Ovary (tissue), 9 donors: ENCODE data around the gene LPIN1. TPM values are rescaled to one million over a fixed set of nuclear protein-coding genes. Genes with fewer than 3 reads are reported as not detected.

Experiments
- DNase-seq, 5 donors: peaks; one replicate each; pipeline ENCODE4 v3.0.0-alpha.2; 2019 to 2020
- H3K27ac ChIP-seq, 2 donors: fragments of 200-600 bp; one replicate each; pipeline versions ENCODE4 v1.5.1 to v1.8.0; 2019 to 2022
- H3K27me3 ChIP-seq: fragments of 200-600 bp; one replicate; pipeline ENCODE4 v1.8.0; 2022
- H3K36me3 ChIP-seq: fragments of 200-600 bp; sonication (generic); one replicate; pipeline ENCODE4 v1.5.1; 2019
- H3K4me1 ChIP-seq: one replicate; pipeline ENCODE4 v1.8.1; 2013; ENCODE audit warnings: mild to moderate bottlenecking, moderate library complexity; ENCODE audit not compliant: insufficient read depth
- H3K4me3 ChIP-seq: fragments of 200-600 bp; sonication (generic); one replicate; pipeline ENCODE4 v1.5.1; 2017
- H3K9me3 ChIP-seq, 2 donors: fragments of 200-600 bp in 1 of 2; sonication (generic) in 1 of 2; one replicate each; pipeline versions ENCODE4 v1.5.1 to v1.8.1; 2013 to 2019; ENCODE audit warnings: mild to moderate bottlenecking in 1 of 2, moderate library complexity in 1 of 2
- CTCF ChIP-seq, 3 donors: fragments of 450-650 bp in 2 of 3; fragments of 200-600 bp in 1 of 3; IDR thresholded peaks; one replicate each; pipeline versions ENCODE4 v1.5.1 to v1.8.0; 2016 to 2022; ENCODE audit warnings: antibody characterized with exemption in 3 of 3, mild to moderate bottlenecking in 1 of 3
- EP300 ChIP-seq: sonication (generic); formaldehyde crosslinking; IDR thresholded peaks from one replicate; pipeline ENCODE4 v1.6.1; 2017; ENCODE audit warnings: antibody characterized with exemption
- POLR2A ChIP-seq: fragments of 450-650 bp; IDR thresholded peaks from one replicate; pipeline ENCODE4 v1.6.1; 2017; ENCODE audit warnings: antibody characterized with exemption, mild to moderate bottlenecking, moderate library complexity
- WGBS, 3 donors: extraction: QIAGEN DNeasy Blood & Tissue Kit in 1 of 3; methylation state at CpG; one replicate each; pipeline versions ENCODE4 v1.1.5 to v1.1.7; 2013 to 2017; 5-methylcytosine and 5-hydroxymethylcytosine counted together
- intact Hi-C, 4 donors: fragments of 100-400 bp; cut with DNase I; formaldehyde crosslinking; loops; one replicate each; pipeline versions ENCODE4 v1.11.0 to v1.15.1; 2022 to 2023
- polyA plus RNA-seq, 2 donors: library from polyadenylated mRNA; stranded (reverse); fragments of 200-250 nt in 1 of 2; fragments of 350-450 nt in 1 of 2; fragmentation: Illumina TruSeq in 1 of 2; extraction: RNeasy Lipid Tissue Mini Kit (QIAGEN cat#74804) in 1 of 2; gene quantifications; one replicate each; pipeline ENCODE4 v1.2.3, GENCODE V29; 2013 to 2014
- total RNA-seq, 7 donors: library from RNA; depleted of rRNA in 2 of 7; stranded (reverse); fragments of >200 nt in 2 of 7; fragmentation: NEBNext Ultra II Directional in 3 of 7; extraction: Animal tissue kit (Norgen Biotek cat#: 25700) in 3 of 7; gene quantifications; one replicate each; pipeline versions ENCODE4 v1.1.0 to v1.2.4, GENCODE V29; 2016 to 2023
- donor health status: DM: no; HTN: no; CAD: no; lungs with moderate emphysema.
- donor health status: DM: no; HTN: no; CAD: no.
- donor health status: Bipolar disorder and iron deficiency.
- donor health status: DM: yes; HTN: yes; CAD: no.
- donor health status: DM: no; HTN: no; CAD: no.
- donor health status: DM: yes; HTN: yes; CAD: no.

Gene LPIN1
- total and polyA plus RNA-seq, 9 donors, result 19.9 to 144 (median 50.8) TPM

- peak in 1 of 5 donors; percentile 63 for DNase-seq
- Histone ChIP-seq H3K27me3 (no peaks in the 10 kb centered on the region), H3K4me3 (no peak overlapping the region), H3K4me1 (peaks cover 1% of the 10 kb centered on the region), H3K36me3 (no peaks in the 10 kb centered on the region), H3K27ac (peak overlapping the region in 1 of 2 donors; percentile 54), H3K9me3 (no peaks in the 10 kb centered on the region)
- 56 to 60% (median 57%) methylated on average over 8 of the region's 8 CpGs for WGBS, 3 donors
- intact Hi-C loops, result no loop called here
- no peak for TF ChIP-seq POLR2A
- TF ChIP-seq EP300, result peak; percentile 85
- TF ChIP-seq CTCF (IDR thresholded peaks at IDR 0.05), result no peak
Measured at GRCh38 chr2:11716689-11717321, 29.6 kb upstream of the LPIN1 start.

GRCh38 chr2:11717623-11718022 lies 28.8 kb upstream of the LPIN1 start:
- H3K27me3 ChIP-seq, result no peaks in the 10 kb centered on the region
- no peak for DNase-seq
- H3K4me3 ChIP-seq, result no peak overlapping the region
- H3K9me3 ChIP-seq, result no peaks in the 10 kb centered on the region
- TF ChIP-seq POLR2A, result no peak
- TF ChIP-seq EP300, result no peak
- TF ChIP-seq CTCF (IDR thresholded peaks at IDR 0.05), result no peak
- no peaks in the 10 kb centered on the region for H3K36me3 ChIP-seq
- peaks cover 1% of the 10 kb centered on the region for H3K4me1 ChIP-seq
- intact Hi-C loops, result no loop called here
- 61 to 70% (median 63%) methylated on average over 1 of the region's 1 CpG for whole genome bisulfite sequencing, 3 donors
- no peak overlapping the region for H3K27ac ChIP-seq

GRCh38 chr2:11718606-11719005 lies 27.8 kb upstream of the LPIN1 start:
- Histone ChIP-seq H3K4me3 (no peak overlapping the region), H3K4me1 (peaks cover 1% of the 10 kb centered on the region), H3K27me3 (no peaks in the 10 kb centered on the region), H3K36me3 (no peaks in the 10 kb centered on the region), H3K9me3 (no peaks in the 10 kb centered on the region), H3K27ac (no peak overlapping the region)
- WGBS, 3 donors, result 58 to 72% (median 68%) methylated on average over 5 of the region's 5 CpGs
- TF ChIP-seq EP300 (no peak), POLR2A (no peak), CTCF (IDR thresholded peaks at IDR 0.05) (no peak)
- intact Hi-C loops, result no loop called here
- no peak for DNase-seq

- DNase-seq, result no peak
- intact Hi-C loops, result no loop called here
- Histone ChIP-seq H3K4me3 (no peak overlapping the region), H3K36me3 (no peaks in the 10 kb centered on the region), H3K4me1 (peaks cover 1% of the 10 kb centered on the region), H3K27me3 (no peaks in the 10 kb centered on the region), H3K27ac (no peak overlapping the region), H3K9me3 (no peaks in the 10 kb centered on the region)
- 49 to 65% (median 64%) methylated on average over 6 of the region's 6 CpGs for WGBS, 3 donors
- no peak for TF ChIP-seq EP300
- no peak for TF ChIP-seq POLR2A
- TF ChIP-seq CTCF (IDR thresholded peaks at IDR 0.05), result no peak
Measured at GRCh38 chr2:11719230-11719977, 27.0 kb upstream of the LPIN1 start.
